Left renal pelvis (tissue), 4 donors: ENCODE measurements around the gene TMA7B. TPM values are rescaled to one million over a fixed set of nuclear protein-coding genes. Genes with fewer than 3 reads are reported as not detected.

Experiments used
- DNase-seq, 4 donors: peaks; one replicate each; pipeline ENCODE4 v3.0.0-alpha.2; 2013; ENCODE audit warnings: low read depth in 4 of 4, low spot score in 3 of 4
- polyA plus RNA-seq, 4 donors: library from polyadenylated mRNA; unstranded; fragments of 120-200 nt; gene quantifications; one replicate each; pipeline ENCODE4 v1.2.1, GENCODE V29; 2013; ENCODE audit not compliant: insufficient read length in 4 of 4

Gene TMA7B
- under 1 TPM in 2 of 4 donors, not detected in 2; 0.16 to 0.27 TPM for polyA plus RNA-seq

GRCh38 chr22:39959640-39960447 lies at the start of gene TMA7B:
Gene TMA7B, plus strand, starts transcription at chr22:39960397. Its CDS starts 3,978 bp downstream, at chr22:39964375.
- DNase-seq, result peak in 1 of 4 donors; percentile 24

- no peak for DNase-seq
Measured at GRCh38 chr22:39910876-39911613, 49.2 kb upstream of the TMA7B start.

GRCh38 chr22:39913321-39913720 lies 46.9 kb upstream of the TMA7B start:
- no peak for DNase-seq

DNA sequence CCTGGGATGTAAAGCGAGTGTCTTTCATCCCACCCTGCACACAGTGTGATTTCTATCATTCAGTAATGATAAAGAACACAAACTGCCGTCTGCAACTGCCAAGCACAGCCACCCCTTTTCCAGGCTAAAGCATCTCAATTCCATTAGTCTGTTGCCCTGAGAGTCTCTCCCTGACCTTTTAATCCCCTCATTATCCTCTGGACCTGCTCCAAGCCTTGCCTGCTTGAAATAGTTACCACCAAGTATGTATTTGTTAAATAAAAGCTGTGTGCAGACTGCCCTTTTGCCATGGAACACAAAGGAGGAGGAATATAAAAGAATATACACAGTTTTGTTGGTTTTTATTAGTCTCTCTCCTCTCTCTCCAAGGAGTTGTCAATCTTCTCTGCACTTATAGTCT lies 46.3 kb upstream of the TMA7B start:
- DNase-seq, result no peak

GRCh38 chr22:39914584-39914983 lies 45.6 kb upstream of the TMA7B start:
- DNase-seq, result no peak

- DNase-seq, result no peak
Measured at GRCh38 chr22:39915295-39915726, 44.9 kb upstream of the TMA7B start.

GRCh38 chr22:39916496-39916895 lies 43.7 kb upstream of the TMA7B start:
- DNase-seq, result no peak

DNA sequence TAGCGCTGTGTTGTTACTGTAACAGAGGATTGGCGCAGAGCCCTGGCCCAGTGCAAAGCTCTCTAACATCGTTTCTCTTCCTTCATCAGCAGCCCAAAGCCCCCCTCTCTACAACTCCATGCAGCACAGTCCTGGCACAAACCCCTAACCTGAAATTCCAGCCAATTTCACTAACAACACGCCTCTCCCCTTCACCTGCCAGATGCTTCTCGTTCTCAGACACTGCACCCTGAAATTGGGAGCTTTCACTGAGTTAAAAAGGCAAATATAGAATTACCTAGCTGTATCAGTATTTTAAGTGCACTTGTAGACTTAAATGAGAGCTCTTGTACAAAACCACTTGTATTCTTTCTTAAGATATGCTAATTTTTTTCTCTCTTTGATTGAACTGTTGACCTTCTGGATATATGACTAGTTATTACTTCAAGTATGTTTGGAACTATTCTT lies 43.0 kb upstream of the TMA7B start:
- no peak for DNase-seq

DNA sequence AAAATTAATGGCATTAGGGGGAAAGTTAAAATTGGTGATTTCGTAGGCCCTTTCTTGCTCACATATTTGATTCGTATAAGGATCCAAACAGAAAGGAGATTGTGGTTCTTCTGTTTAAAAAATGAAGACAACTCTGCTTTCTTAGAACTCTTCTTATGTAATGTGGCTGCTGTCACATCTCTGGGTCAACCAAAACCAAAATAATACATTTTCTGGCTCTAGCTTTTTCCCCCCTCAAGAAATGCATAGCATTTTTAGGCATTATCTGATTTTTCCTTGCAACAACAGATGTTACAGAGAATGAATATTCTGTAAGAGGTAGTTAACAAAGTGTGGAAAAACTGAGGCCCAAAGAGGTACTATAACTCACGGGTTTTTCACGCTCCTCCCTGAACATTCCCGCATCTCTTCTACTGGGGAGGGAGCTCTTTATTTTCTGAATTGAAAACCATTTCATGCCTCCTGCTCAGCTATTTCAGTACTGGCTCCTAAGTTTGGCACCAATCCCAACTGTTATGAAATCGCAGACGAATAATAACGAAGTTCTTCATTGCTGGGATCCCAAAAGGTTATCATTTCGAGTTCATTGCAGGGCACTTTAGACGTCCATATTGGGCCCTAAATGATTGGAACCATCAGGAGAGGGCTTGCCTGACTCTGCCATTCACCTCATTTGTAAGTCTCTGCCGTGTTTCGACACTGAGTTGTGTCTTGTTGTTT lies 42.3 kb upstream of the TMA7B start:
- DNase-seq, result no peak

- DNase-seq, result no peak
Measured at GRCh38 chr22:39920134-39920743, 40.0 kb upstream of the TMA7B start.

DNA sequence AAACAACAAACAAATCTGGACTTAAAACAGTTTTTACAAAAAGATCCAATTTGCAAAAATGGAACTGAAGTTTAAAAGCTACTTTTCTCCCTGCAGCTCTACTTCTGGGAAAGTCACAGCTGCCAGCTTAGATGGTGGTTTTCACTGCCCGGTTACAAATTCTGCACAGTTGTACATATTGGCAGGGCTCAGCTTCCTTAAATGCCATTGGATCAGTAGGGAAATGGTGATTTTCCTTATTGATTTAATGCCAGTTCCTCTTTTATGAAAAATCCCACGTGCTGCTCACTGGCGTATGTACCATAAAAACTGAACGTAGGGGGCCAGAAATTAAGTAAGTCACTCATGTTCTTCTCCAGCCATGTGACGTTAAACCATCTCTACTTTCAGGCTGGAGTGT lies 36.5 kb upstream of the TMA7B start:
- DNase-seq, result no peak

DNA sequence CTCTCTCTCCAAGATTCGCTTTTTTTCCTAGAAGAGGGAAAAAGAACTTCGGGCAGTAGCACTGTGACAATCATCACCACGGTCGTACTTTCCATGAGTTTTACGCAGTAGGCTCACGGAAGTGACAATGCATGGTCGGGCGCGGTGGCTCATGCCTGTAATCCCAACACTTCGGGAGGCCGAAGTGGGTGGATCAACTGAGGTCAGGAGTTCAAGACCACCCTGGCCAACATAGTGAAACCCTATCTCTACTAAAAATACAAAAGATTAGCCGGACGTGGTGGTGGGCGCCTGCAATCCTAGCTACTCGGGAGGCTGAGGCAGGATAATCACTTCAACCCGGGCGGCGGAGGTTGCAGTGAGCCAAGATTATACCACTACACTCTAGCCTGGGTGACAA lies 35.9 kb upstream of the TMA7B start:
- DNase-seq, result no peak

DNA sequence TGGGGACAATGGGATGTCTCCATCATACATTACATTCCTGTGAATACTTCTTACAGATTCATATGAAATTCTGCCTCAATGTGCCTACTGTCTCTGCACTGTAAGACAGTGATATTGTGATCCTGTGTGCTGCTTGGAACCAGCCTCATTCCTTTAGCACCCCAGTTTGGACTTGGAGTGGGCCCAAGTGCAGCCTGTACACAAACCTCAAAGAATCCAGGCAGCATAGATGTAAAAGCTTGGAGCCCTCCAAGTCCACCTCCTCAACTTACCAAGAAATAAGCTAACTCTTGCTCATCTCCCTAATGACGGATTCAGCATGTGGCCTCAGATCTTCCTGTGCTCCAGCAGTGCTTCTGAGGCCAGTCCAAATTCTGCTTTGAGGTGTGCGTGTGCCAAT lies 34.9 kb upstream of the TMA7B start:
- no peak for DNase-seq

DNA sequence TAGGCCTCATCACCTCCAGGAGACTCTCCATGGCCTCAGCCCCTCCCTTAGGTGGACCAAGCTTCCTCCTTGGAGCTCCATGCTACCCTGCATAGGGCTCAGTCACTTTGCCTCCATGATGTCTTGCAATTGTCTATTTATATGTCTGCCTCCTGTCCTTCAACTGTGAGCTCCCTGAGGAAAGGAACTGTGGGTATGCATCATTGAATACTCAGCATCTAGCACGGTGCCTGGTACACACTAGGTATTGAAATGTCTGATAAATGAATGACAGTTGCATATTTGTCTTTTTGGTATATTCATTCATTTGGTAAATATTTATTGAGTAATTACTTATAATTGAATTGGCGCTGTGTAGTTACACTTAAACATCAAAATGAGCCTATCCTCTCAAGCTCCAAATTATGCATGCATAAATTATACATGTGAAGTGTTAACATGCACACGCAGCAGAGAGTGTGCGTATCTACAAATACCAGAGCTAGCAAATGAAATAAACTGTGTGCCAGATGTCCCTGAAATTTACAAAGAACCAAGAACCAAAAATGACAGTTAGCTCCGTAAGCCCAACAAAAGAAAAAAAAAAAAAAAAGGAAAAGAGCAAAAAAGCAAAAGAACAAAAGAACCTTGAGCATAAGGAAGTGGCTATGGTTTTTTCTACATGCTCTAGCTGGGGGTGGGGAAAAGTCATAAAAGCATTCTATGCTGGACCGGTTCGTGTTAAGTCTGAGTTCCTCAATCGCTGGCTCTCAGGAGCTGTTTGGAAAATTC lies 34.1 kb upstream of the TMA7B start:
- no peak for DNase-seq

DNA sequence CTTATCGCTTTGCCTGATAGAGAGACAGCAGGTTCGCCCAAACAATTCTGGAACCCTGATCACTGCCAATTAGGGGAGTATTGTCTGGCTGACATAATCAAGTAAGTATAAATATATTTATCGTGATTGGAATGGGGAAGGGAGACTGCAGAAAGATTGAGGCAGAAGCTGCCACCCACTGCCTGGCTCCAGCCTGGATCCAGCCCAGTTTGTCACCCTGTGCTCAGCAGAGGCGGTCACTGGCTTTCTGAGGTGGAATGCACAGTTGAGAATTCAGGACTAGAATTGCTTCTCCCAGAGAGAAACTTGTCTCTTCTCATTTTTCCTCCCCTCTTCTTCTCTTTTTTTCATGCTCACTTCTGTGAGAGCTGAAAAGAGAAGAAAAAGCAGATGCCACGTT lies 33.4 kb upstream of the TMA7B start:
- DNase-seq, result no peak

DNA sequence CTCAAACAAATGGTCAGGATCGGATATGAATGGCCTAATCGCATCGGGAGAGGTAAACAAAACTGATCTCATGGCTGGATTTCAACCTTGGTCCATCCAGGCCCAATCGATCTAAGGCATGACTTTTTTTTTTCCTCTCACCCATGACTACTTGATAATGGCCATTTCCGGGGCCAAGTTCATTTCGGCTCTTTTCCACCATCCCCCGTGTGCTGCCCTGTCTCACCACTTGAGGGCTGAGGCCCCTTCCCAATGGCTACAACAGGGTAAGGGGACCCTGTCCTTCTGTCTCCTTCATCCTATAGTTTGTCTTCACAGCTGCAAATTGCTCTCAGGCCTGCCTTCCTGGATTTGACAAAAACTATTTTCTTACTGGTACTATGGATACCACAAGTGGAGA lies 32.7 kb upstream of the TMA7B start:
- no peak for DNase-seq

DNA sequence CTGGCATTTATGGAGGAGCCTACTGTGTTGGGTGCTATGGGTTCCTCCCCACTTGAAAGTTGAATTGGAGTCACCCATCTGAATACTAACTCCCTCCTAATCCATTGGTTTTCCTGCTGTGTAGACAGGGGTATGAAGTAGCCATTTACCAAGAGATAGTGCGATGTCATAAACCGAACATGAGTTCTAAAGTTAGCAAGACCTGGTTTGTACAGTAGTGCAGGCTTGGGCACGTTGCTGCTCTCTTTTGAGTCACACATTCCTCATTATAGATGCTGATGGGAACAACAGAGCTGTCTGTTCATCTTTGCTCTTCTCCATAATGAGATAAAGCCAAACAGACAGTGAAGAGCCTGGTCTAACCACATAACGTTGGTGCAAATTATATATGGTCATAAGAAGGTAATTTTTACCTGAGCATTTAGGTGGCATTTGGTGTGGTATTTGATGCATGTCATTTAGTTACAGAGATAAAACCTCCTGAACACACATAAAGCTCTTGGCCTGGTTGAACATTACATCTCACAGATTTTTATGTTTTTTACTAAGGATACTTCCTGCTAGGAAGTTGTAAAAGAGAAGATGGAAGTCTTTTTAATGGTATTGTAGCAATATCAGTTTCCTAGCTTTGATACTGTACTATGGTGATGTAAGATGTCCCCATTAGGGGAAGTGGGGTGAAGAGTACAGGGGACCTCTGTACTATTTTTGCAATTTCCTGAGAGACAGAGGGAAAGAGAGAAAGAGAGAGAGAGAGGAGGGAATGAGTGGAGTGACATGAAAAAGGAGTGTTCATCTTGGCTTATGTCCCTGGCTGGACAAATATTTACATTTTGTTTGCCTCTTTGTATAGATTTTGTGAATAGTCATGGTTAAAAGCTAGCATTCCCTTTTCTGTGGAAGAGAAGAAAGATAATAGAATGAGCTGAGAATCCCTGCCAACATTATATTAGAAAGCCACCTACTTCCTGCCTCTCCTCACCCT lies 31.4 kb upstream of the TMA7B start:
- DNase-seq, result no peak

DNA sequence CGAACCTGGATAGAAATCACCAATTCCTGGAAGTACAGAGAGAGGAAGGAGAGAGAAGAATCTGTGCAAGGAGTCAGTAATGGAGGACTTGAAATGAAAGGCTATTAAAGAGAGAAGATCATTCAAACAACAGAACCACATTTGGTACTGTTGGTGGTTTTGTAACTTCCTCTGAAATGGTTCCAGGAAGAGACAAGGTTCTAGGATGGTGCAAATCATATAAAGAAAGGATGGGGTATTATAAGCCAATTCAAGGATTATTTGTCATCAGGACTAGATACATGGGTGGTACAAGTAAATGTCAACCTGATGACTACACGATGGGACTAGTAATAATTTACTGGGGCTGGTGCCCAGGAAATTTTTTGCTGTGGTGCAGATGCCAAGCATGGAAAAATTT lies 28.9 kb upstream of the TMA7B start:
- DNase-seq, result no peak

- DNase-seq, result no peak
Measured at GRCh38 chr22:39932166-39932565, 28.0 kb upstream of the TMA7B start.
